ENCODE data around the gene SNRNP25.
"Not testable (repeated sequence)": the region's sequence is repeated elsewhere in the genome, so short reads cannot be mapped to it uniquely, and the experiment has no call there.

DNA sequence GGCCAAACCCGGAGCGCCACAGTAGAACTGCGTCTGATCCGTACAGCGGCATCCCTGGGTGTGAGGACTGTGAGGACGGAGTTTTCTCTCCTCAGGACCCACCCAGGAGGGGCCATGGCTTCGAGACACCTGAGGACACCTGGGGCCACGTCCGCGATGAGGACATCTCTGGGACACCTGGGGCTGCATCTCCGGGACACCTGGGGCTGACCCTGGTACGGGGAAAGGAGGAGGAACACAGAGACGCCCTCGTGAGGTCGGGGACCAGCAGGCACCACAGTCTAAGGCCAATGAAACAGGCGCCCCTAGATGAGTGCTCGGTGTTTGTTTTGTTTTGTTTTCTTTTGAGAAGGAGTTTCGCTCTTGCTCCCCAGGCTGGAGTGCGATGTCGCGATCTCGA is 29.5 kb upstream of the SNRNP25 start:
- TF ChIP-seq POLR2A, EP300 (IDR thresholded peaks at IDR 0.05): not testable (repeated sequence)
- TF ChIP-seq, protein P1, sequence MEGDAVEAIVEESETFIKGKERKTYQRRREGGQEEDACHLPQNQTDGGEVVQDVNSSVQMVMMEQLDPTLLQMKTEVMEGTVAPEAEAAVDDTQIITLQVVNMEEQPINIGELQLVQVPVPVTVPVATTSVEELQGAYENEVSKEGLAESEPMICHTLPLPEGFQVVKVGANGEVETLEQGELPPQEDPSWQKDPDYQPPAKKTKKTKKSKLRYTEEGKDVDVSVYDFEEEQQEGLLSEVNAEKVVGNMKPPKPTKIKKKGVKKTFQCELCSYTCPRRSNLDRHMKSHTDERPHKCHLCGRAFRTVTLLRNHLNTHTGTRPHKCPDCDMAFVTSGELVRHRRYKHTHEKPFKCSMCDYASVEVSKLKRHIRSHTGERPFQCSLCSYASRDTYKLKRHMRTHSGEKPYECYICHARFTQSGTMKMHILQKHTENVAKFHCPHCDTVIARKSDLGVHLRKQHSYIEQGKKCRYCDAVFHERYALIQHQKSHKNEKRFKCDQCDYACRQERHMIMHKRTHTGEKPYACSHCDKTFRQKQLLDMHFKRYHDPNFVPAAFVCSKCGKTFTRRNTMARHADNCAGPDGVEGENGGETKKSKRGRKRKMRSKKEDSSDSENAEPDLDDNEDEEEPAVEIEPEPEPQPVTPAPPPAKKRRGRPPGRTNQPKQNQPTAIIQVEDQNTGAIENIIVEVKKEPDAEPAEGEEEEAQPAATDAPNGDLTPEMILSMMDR (IDR thresholded peaks at IDR 0.05): not testable (repeated sequence)
